Measurements from ENCODE around the gene EFHD1. TPM values are rescaled to one million over a fixed set of nuclear protein-coding genes. Genes with fewer than 3 reads are reported as not detected.

EFHD1 gene
- total RNA-seq, 4 donors from 2014 or later: 6.7 to 22.1 (median 14.0) TPM

DNA sequence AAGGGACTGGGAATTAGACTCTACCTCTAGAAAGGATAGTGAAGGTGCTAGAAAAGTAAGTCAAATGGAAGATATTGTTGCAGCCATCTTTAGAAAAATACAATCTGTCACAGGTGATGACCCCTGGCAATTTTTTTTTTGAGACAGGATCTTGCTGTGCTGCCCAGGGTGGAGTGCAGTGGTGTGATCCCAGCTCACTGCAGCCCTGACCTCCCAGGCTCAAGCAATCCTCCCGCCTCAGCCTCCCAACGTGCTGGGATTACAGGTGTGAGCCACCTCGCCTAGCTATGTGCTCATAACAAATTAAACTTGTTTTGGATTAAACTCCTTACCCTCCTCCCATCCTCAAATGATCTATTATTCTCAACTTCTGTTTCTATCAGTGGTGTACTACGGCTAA, 59.9 kb downstream of the EFHD1 start:
- 90 to 91% methylated on average over 4 of the region's 4 CpGs for WGBS, 2 donors
- no peak for TF ChIP-seq POLR2A (IDR thresholded peaks at IDR 0.05)
- TF ChIP-seq, protein P1, sequence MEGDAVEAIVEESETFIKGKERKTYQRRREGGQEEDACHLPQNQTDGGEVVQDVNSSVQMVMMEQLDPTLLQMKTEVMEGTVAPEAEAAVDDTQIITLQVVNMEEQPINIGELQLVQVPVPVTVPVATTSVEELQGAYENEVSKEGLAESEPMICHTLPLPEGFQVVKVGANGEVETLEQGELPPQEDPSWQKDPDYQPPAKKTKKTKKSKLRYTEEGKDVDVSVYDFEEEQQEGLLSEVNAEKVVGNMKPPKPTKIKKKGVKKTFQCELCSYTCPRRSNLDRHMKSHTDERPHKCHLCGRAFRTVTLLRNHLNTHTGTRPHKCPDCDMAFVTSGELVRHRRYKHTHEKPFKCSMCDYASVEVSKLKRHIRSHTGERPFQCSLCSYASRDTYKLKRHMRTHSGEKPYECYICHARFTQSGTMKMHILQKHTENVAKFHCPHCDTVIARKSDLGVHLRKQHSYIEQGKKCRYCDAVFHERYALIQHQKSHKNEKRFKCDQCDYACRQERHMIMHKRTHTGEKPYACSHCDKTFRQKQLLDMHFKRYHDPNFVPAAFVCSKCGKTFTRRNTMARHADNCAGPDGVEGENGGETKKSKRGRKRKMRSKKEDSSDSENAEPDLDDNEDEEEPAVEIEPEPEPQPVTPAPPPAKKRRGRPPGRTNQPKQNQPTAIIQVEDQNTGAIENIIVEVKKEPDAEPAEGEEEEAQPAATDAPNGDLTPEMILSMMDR (IDR thresholded peaks at IDR 0.05): no peak
- intact Hi-C loops (cut with DNase I; ENCODE audit: low total_unique reads): no loop called here
- DNase-seq (ENCODE audit: low spot score in 2 of 2): peak in 1 of 2 donors; percentile 28
- no peak overlapping the region for H3K4me3 ChIP-seq (ENCODE audit: low read depth, poor library complexity, severe bottlenecking)

GRCh38 chr2:232696609-232697058, 63.2 kb downstream of the EFHD1 start:
- no peak for TF ChIP-seq POLR2A (IDR thresholded peaks at IDR 0.05)
- TF ChIP-seq, protein P1 (IDR thresholded peaks at IDR 0.05): no peak
- intact Hi-C loops (cut with DNase I; ENCODE audit: low total_unique reads): no loop called here
- WGBS, 2 donors: 32 to 33% methylated on average over 9 to 10 of the region's 10 CpGs
- DNase-seq (ENCODE audit: low spot score in 2 of 2): no peak
- H3K4me3 ChIP-seq (ENCODE audit: low read depth, poor library complexity, severe bottlenecking): no peak overlapping the region

- intact Hi-C loops (cut with DNase I; ENCODE audit: low total_unique reads): no loop called here
- DNase-seq (ENCODE audit: low spot score in 2 of 2): peak; percentile 94 to 99
- 0% methylated on average over 15 to 34 of the region's 71 CpGs for WGBS, 2 donors
- H3K4me3 ChIP-seq (ENCODE audit: low read depth, poor library complexity, severe bottlenecking): peak within 1 kb of the TSS; percentile 95
- TF ChIP-seq, protein P1 (IDR thresholded peaks at IDR 0.05): no peak
- peak in 1 of 2 donors; percentile 22 for TF ChIP-seq POLR2A (IDR thresholded peaks at IDR 0.05)
Measured at GRCh38 chr2:232697059-232697806, 63.8 kb downstream of the EFHD1 start, which contains the start of gene GIGYF2. Gene GIGYF2 (plus strand): TSS chr2:232697331. CDS start chr2:232735198, 37,867 bp downstream.

DNA sequence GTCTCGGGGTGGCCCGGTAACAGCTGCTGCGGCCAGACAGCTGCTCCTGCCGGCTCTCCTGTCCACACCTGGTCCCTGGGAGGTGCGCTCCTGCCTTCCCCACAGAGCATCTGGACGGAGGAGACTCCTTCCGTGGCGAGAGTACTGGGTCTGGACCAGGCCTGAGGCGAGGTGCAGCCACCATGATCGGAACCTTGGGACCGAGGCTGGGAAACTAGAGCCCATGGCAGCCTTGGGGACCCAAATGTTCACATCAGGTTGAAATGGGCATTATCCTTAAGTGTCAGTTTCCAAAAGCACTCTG, 64.4 kb downstream of the EFHD1 start:
- 0 to 1% methylated on average over 8 to 9 of the region's 11 CpGs for WGBS, 2 donors
- H3K4me3 ChIP-seq (ENCODE audit: low read depth, poor library complexity, severe bottlenecking): peak overlapping the region; percentile 95
- intact Hi-C loops (cut with DNase I; ENCODE audit: low total_unique reads): no loop called here
- DNase-seq (ENCODE audit: low spot score in 2 of 2): no peak
- TF ChIP-seq, protein P1 (IDR thresholded peaks at IDR 0.05): no peak
- TF ChIP-seq POLR2A (IDR thresholded peaks at IDR 0.05): no peak

DNA sequence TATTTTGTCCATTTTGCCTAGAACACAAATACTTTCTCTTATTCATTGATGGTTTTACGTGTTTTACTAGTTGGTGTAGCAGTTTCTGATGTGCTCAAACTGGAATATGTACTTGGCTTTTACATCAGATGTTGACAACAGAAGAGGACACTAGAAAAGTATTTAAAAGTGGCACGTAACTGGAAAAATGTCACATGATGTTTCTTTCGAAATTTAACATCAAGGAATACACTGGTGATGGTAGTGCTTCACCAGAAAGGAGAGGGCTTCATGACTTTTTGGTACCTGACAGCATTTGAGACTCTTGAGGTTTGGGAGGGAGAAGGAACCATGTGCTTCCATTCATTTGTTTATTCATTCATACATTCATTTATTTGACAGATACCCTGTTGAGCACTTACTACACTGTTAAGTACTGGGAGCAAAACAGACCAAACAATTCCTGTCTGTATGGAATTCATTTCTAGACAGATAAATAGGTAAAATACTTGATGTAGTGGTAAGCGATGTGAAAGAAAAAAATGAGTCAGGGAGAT, 65.2 kb downstream of the EFHD1 start:
- no peak overlapping the region for H3K4me3 ChIP-seq (ENCODE audit: low read depth, poor library complexity, severe bottlenecking)
- intact Hi-C loops (cut with DNase I; ENCODE audit: low total_unique reads): no loop called here
- TF ChIP-seq, protein P1 (IDR thresholded peaks at IDR 0.05): no peak
- TF ChIP-seq POLR2A (IDR thresholded peaks at IDR 0.05): no peak
- 39 to 45% methylated on average over 4 of the region's 4 CpGs for WGBS, 2 donors
- no peak for DNase-seq (ENCODE audit: low spot score in 2 of 2)

Data from lower leg skin (tissue), 4 donors.